ENCODE results near the gene FARSB.
"Not testable (repeated sequence)": the region's sequence is repeated elsewhere in the genome, so short reads cannot be mapped to it uniquely, and the experiment has no call there.

The FARSB gene

GRCh38 chr2:222603501-222603900 is 52.4 kb downstream of the FARSB start:
- DNase-seq, result no peak

GRCh38 chr2:222598611-222599010 is 57.3 kb downstream of the FARSB start:
- no peak for DNase-seq

GRCh38 chr2:222595581-222595980 is 60.3 kb downstream of the FARSB start:
- no peak for DNase-seq

- DNase-seq, result no peak
Measured at GRCh38 chr2:222594679-222595078, 61.2 kb downstream of the FARSB start.

GRCh38 chr2:222592176-222592575 is 63.7 kb downstream of the FARSB start:
- DNase-seq, result no peak

- no peak for DNase-seq
Measured at GRCh38 chr2:222591661-222592060, 64.2 kb downstream of the FARSB start.

- DNase-seq, result not testable (repeated sequence)
Measured at GRCh38 chr2:222584589-222584988, 71.3 kb downstream of the FARSB start.

GRCh38 chr2:222582928-222583327 is 73.0 kb downstream of the FARSB start:
- no peak for DNase-seq

- DNase-seq, result no peak
Measured at GRCh38 chr2:222577341-222577740, 78.6 kb downstream of the FARSB start.

- no peak for DNase-seq
Measured at GRCh38 chr2:222576171-222577081, 79.5 kb downstream of the FARSB start.

- no peak for DNase-seq
Measured at GRCh38 chr2:222575618-222576017, 80.3 kb downstream of the FARSB start.

GRCh38 chr2:222572751-222573174 is 83.1 kb downstream of the FARSB start:
- DNase-seq, result no peak

- no peak for DNase-seq
Measured at GRCh38 chr2:222572264-222572721, 83.6 kb downstream of the FARSB start.

GRCh38 chr2:222569826-222570225 is 86.1 kb downstream of the FARSB start:
- no peak for DNase-seq

- no peak for DNase-seq
Measured at GRCh38 chr2:222568865-222569264, 87.0 kb downstream of the FARSB start.

GRCh38 chr2:222566229-222566628 is 89.7 kb downstream of the FARSB start:
- no peak for DNase-seq

GRCh38 chr2:222563936-222564335 is 92.0 kb downstream of the FARSB start:
- no peak for DNase-seq

- DNase-seq, result no peak
Measured at GRCh38 chr2:222563106-222563718, 92.7 kb downstream of the FARSB start.

GRCh38 chr2:222561817-222562645 is 93.9 kb downstream of the FARSB start:
- peak; percentile 36 for DNase-seq

- no peak for DNase-seq
Measured at GRCh38 chr2:222561151-222561550, 94.7 kb downstream of the FARSB start.

- no peak for DNase-seq
Measured at GRCh38 chr2:222554517-222554916, 101.4 kb downstream of the FARSB start.

- DNase-seq, result no peak
Measured at GRCh38 chr2:222548992-222549391, 106.9 kb downstream of the FARSB start.

GRCh38 chr2:222547083-222547482 is 108.8 kb downstream of the FARSB start:
- no peak for DNase-seq

All from NCI-H226 (cell line).